Fibroblast of lung (primary cell): ENCODE measurements around the gene CFAP299. TPM values are rescaled to one million over a fixed set of nuclear protein-coding genes. Genes with fewer than 3 reads are reported as not detected.
A peak's percentile ranks its signal among the peaks of the same experiment; 100 is the strongest.

Source experiments
- DNase-seq, 2 donors: peaks; one replicate each; pipeline versions ENCODE4 v3.0.0 to v3.0.0-alpha.2; 2010; ENCODE audit warnings: low read depth in 2 of 2
- H2AFZ ChIP-seq: 2 replicates; pipeline ENCODE4 v1.5.1; 2012; ENCODE audit warnings: low read length, control low read depth, inconsistent platforms
- H3K27ac ChIP-seq: 2 replicates; pipeline ENCODE4 v1.5.1; 2011; ENCODE audit warnings: low read length, control low read depth; ENCODE audit not compliant: insufficient read depth
- H3K27me3 ChIP-seq: 2 replicates; pipeline ENCODE4 v1.5.1; 2011; ENCODE audit warnings: mild to moderate bottlenecking, low read length; ENCODE audit not compliant: control insufficient read depth, insufficient read depth
- H3K36me3 ChIP-seq: 2 replicates; pipeline ENCODE4 v1.5.1; 2011; ENCODE audit warnings: low read length; ENCODE audit not compliant: control insufficient read depth, insufficient read depth
- H3K4me1 ChIP-seq: 2 replicates; pipeline ENCODE4 v1.5.1; 2011; ENCODE audit warnings: low read length; ENCODE audit not compliant: control insufficient read depth, insufficient read depth; ENCODE audit errors: extremely low read depth
- H3K4me2 ChIP-seq: 2 replicates; pipeline ENCODE4 v1.5.1; 2011; ENCODE audit warnings: low read length, control low read depth; ENCODE audit not compliant: insufficient read depth; ENCODE audit errors: extremely low read depth
- H3K4me3 ChIP-seq, 4 experiments: fragments of 200-600 bp in 1 of 4; sonication (generic) in 1 of 4; replicated peaks in 1 of 4; 2 replicates each; pipeline ENCODE4 v1.5.1; 2011 to 2016; ENCODE audit warnings: low read length in 4 of 4, low read depth in 3 of 4, mild to moderate bottlenecking in 3 of 4, control low read depth in 2 of 4, inconsistent platforms in 1 of 4, mixed read lengths in 1 of 4; ENCODE audit not compliant: insufficient read depth in 1 of 4; ENCODE audit errors: control extremely low read depth in 1 of 4
- H3K79me2 ChIP-seq: 2 replicates; pipeline ENCODE4 v1.5.1; 2012; ENCODE audit warnings: mild to moderate bottlenecking, low read length, inconsistent platforms; ENCODE audit not compliant: control insufficient read depth, insufficient read depth
- H3K9ac ChIP-seq: 2 replicates; pipeline ENCODE4 v1.5.1; 2011; ENCODE audit warnings: mild to moderate bottlenecking, low read length, control low read depth; ENCODE audit not compliant: insufficient read depth
- H3K9me3 ChIP-seq: 2 replicates; pipeline ENCODE4 v1.5.1; 2012; ENCODE audit warnings: low read depth, low read length; ENCODE audit not compliant: control insufficient read depth, insufficient read depth
- H4K20me1 ChIP-seq: 2 replicates; pipeline ENCODE4 v1.5.1; 2011; ENCODE audit warnings: low read length; ENCODE audit not compliant: control insufficient read depth, insufficient read depth; ENCODE audit errors: extremely low read depth
- EZH2 ChIP-seq: IDR thresholded peaks from 2 replicates; pipeline ENCODE4 v1.5.1; 2012; ENCODE audit warnings: low read length, control low read depth, mild to moderate bottlenecking; ENCODE audit errors: missing control alignments
- polyA plus RNA-seq, 2 donors: library from polyadenylated mRNA; depleted of rRNA in 1 of 2; stranded (reverse) in 1 of 2; unstranded in 1 of 2; fragments of >200 nt; gene quantifications; 2 replicates each; pipeline ENCODE4 v1.2.1, GENCODE V29; 2011 to 2012; ENCODE audit warnings: missing spikeins in 1 of 2
- total RNA-seq: library from RNA; depleted of rRNA; stranded (reverse); fragments of >200 nt; gene quantifications from 2 replicates; pipeline ENCODE4 v1.2.1, GENCODE V29; 2014
- TF ChIP-seq, protein P1 (sequence below), 2 donors: IDR thresholded peaks in 1 of 2; conservative IDR thresholded peaks in 1 of 2; 1 replicate in 1 of 2; 2 replicates in 1 of 2; pipeline ENCODE4 v1.5.1; 2011 to 2012; ENCODE audit warnings: low read length in 2 of 2, control low read depth in 1 of 2, inconsistent platforms in 1 of 2, low read depth in 1 of 2, mild to moderate bottlenecking in 1 of 2

The CFAP299 gene
- total and polyA plus RNA-seq, 2 donors (not counting 1 experiment from before 2014, with no cell fraction given) = 0.79 to 16.2 TPM

GRCh38 chr4:80619070-80619674 lies 283.6 kb downstream of the CFAP299 start:
- Histone ChIP-seq H3K9me3 (no peaks in the 10 kb centered on the region), H3K36me3 (no peaks in the 10 kb centered on the region), H3K4me1 (no peaks in the 10 kb centered on the region), H3K27ac (no peak overlapping the region), H3K9ac (no peak overlapping the region), H3K79me2 (no peaks in the 10 kb centered on the region), H4K20me1 (no peaks in the 10 kb centered on the region), H3K27me3 (no peaks in the 10 kb centered on the region), H3K4me2 (no peak overlapping the region), H2AFZ (no peak overlapping the region), H3K4me3 (no peak overlapping the region)
- peak; percentile 5 for DNase-seq
- TF ChIP-seq, protein P1, sequence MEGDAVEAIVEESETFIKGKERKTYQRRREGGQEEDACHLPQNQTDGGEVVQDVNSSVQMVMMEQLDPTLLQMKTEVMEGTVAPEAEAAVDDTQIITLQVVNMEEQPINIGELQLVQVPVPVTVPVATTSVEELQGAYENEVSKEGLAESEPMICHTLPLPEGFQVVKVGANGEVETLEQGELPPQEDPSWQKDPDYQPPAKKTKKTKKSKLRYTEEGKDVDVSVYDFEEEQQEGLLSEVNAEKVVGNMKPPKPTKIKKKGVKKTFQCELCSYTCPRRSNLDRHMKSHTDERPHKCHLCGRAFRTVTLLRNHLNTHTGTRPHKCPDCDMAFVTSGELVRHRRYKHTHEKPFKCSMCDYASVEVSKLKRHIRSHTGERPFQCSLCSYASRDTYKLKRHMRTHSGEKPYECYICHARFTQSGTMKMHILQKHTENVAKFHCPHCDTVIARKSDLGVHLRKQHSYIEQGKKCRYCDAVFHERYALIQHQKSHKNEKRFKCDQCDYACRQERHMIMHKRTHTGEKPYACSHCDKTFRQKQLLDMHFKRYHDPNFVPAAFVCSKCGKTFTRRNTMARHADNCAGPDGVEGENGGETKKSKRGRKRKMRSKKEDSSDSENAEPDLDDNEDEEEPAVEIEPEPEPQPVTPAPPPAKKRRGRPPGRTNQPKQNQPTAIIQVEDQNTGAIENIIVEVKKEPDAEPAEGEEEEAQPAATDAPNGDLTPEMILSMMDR (conservative IDR thresholded peaks at IDR 0.05 in 1 of 2, IDR thresholded peaks at IDR 0.05 in 1 of 2; ENCODE audit: low read depth in 1 of 2, low read length in 2 of 2) = no peak
- no peak for TF ChIP-seq EZH2

- Histone ChIP-seq H3K27ac (no peak overlapping the region), H3K9ac (no peak overlapping the region), H3K27me3 (no peaks in the 10 kb centered on the region), H3K9me3 (no peaks in the 10 kb centered on the region), H3K36me3 (no peaks in the 10 kb centered on the region), H3K4me3 (no peak overlapping the region), H3K4me2 (no peak overlapping the region), H3K79me2 (no peaks in the 10 kb centered on the region), H3K4me1 (no peaks in the 10 kb centered on the region), H2AFZ (no peak overlapping the region), H4K20me1 (no peaks in the 10 kb centered on the region)
- no peak for TF ChIP-seq EZH2
- TF ChIP-seq, protein P1 (conservative IDR thresholded peaks at IDR 0.05 in 1 of 2, IDR thresholded peaks at IDR 0.05 in 1 of 2; ENCODE audit: low read depth in 1 of 2, low read length in 2 of 2) = no peak
- no peak for DNase-seq
These were observed 296.3 kb downstream of the CFAP299 start for GRCh38 chr4:80631861-80632260.

GRCh38 chr4:80637190-80637589 lies 301.7 kb downstream of the CFAP299 start:
- Histone ChIP-seq H2AFZ (no peak overlapping the region), H3K27ac (no peak overlapping the region), H4K20me1 (no peaks in the 10 kb centered on the region), H3K4me1 (no peaks in the 10 kb centered on the region), H3K4me2 (no peak overlapping the region), H3K9ac (no peak overlapping the region), H3K4me3 (no peak overlapping the region), H3K27me3 (no peaks in the 10 kb centered on the region), H3K79me2 (no peaks in the 10 kb centered on the region), H3K36me3 (no peaks in the 10 kb centered on the region), H3K9me3 (no peaks in the 10 kb centered on the region)
- no peak for DNase-seq
- TF ChIP-seq, protein P1 (conservative IDR thresholded peaks at IDR 0.05 in 1 of 2, IDR thresholded peaks at IDR 0.05 in 1 of 2; ENCODE audit: low read depth in 1 of 2, low read length in 2 of 2) = no peak
- TF ChIP-seq EZH2 = no peak
